GM13977 (cell line): ENCODE data around the gene GNG8.

Experiments
- DNase-seq: peaks from one replicate; pipeline ENCODE4 v3.0.0; 2012; ENCODE audit warnings: low spot score
- in situ Hi-C: fragments of 300-500 bp; cut with MboI; formaldehyde crosslinking; loops from one replicate; pipeline ENCODE4 v1.12.0; 2022; ENCODE audit warnings: low sequenced_read_pairs, low pct_unique_long_range_greater_than_20kb, mixed read lengths, inconsistent platforms; ENCODE audit not compliant: unreplicated experiment
- TF ChIP-seq, protein P1 (sequence below): IDR thresholded peaks from 2 replicates; pipeline ENCODE4 v1.5.1; 2012; ENCODE audit warnings: mild to moderate bottlenecking, control low read depth; ENCODE audit not compliant: insufficient read depth; ENCODE audit errors: extremely low read depth, missing control alignments

GNG8 gene

DNA sequence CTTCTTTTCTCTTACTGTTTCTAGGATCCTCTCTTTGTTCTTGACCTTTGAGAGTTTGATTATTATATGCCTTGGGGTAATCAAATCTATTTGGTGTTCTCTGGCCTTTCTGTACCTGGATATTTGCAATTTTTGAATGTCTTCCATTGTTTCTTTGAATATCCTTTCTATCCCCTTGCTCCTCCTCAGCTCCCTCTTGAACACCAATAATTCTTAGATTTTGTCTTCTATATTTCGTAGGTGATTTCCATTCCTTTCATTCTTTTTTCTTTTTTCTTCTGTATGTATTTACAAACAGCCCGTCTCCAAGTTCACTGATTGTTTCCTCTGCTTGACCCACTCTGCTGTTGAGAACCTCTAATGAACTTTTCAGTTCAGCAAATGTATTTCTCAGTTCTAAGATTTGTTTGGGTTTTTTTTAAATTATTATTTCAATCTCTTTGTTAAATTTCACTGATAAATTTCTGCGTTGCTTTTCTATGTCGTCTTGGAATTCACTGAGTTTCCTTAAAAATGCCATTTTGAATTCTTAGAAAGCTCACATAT is 37.6 kb downstream of the GNG8 start:
- in situ Hi-C loops: no loop called here
- TF ChIP-seq, protein P1, sequence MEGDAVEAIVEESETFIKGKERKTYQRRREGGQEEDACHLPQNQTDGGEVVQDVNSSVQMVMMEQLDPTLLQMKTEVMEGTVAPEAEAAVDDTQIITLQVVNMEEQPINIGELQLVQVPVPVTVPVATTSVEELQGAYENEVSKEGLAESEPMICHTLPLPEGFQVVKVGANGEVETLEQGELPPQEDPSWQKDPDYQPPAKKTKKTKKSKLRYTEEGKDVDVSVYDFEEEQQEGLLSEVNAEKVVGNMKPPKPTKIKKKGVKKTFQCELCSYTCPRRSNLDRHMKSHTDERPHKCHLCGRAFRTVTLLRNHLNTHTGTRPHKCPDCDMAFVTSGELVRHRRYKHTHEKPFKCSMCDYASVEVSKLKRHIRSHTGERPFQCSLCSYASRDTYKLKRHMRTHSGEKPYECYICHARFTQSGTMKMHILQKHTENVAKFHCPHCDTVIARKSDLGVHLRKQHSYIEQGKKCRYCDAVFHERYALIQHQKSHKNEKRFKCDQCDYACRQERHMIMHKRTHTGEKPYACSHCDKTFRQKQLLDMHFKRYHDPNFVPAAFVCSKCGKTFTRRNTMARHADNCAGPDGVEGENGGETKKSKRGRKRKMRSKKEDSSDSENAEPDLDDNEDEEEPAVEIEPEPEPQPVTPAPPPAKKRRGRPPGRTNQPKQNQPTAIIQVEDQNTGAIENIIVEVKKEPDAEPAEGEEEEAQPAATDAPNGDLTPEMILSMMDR: no peak
- DNase-seq: no peak

DNA sequence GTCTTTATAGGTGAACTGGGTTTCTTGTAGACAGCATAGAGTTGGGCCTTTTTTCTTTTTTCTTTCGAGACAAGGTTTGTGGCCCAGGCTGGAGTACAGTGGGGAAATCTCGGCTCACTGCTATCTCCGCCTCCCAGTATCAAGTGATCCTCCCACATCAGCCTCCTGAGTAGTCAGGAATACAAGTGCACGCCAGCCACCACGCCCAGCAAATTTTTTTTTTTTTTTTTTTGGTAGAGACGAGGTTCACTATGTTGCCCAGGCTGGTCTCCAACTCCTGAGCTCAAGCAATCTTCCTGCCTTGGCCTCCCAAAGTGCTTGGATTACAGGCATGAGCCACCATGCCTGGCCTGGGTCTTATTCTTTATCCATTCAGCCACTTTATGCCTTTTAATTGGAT is 40.0 kb downstream of the GNG8 start:
- in situ Hi-C loops: no loop called here
- DNase-seq: no peak
- TF ChIP-seq, protein P1: no peak

DNA sequence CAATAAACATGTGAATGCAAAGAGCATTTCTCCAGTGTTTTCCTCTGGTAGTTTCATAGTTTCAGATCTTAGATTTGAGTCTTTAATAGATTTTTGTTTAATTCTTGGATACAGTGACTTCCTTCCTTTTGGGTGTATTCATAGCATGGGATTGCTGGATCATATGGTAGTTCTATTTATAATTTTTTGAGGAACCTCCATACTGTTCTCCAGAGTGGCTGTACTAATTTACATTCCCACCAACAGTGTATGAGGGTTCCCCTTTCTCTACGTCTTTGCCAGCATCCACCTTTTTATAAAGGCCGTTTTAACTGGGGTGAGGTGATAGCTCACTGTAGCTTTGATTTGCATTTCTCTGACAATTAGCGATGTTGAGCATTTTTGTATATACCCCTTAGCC is 44.1 kb downstream of the GNG8 start:
- TF ChIP-seq, protein P1: no peak
- in situ Hi-C loops: no loop called here

DNA sequence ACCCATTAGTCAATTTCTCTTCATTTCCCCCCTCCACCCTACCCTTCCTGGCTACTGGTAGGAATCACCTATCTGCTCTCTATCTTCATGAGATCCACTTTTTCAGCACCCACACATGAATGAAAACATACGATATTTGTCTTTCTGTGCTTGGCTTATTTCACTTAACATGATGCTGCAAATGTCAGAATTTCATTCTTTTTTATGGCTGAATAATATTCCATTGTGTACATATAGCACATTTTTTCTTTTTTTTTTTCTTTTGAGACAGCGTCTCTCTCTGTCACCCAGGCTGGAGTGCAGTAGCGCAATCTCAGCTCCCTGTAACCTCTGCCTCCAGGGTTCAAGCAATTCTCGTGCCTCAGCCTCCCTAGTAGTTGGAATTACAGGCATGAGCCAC is 44.7 kb downstream of the GNG8 start:
- TF ChIP-seq, protein P1: no peak
- in situ Hi-C loops: no loop called here
- DNase-seq: no peak

More for the DNA sequence above, 44.1 kb downstream of the GNG8 start:
- no peak for DNase-seq

DNA sequence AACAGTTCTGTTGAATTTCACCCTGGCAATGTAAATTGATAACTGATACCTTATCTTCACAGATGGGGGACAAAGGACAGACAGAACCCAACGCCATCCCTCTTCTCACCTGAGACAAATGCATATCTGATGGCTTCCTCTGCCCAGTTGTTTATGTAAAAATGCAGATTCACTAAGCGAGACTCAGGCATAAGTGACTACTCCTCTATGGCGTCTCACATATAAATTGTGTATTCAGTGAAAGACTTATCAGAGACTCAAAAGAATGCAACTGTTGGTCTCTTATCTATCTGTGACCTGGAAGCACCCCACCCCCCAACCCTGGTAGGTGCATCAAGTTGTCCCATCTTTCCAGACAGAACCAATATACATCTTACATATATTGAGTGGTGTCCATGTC is 48.1 kb downstream of the GNG8 start:
- in situ Hi-C loops: no loop called here
- TF ChIP-seq, protein P1: no peak

DNA sequence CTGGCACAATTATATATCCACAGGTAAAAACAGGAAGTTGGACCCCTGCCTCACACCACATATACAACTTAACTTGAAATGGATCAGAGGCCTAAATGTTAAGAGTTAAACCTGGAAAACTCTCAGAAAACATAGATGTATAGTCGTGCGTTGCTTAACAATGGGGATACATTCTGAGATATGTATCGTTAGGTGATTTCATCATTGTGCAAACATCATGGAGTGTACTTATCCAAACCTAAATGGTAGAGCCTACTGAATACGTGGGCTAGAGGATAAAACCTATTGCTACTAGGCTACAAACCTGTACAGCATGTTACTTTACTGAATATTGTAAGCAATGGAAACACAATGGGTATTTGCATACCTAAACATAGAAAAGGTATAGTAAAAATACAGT is 49.7 kb downstream of the GNG8 start:
- in situ Hi-C loops: no loop called here
- TF ChIP-seq, protein P1: no peak
- no peak for DNase-seq

More for the DNA sequence above, 48.1 kb downstream of the GNG8 start:
- DNase-seq: no peak

DNA sequence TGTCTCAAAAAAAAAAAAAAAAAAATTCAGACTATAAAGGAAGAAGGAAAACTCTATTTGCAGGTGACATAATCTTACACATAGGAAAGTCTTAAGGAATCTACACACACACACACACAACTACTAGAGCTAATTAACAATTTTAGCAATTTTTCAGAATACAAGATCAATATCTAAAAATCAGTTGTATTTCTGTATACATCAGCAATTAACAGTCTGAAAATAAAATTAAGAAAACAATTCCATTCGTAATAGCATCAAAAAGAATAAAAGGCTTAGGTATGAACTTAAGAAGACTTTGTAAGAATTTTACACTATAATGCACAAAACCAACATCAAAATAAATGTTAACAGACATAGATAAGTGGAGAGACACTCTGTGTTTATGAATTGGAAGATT is 50.5 kb downstream of the GNG8 start:
- TF ChIP-seq, protein P1: no peak
- no peak for DNase-seq
- in situ Hi-C loops: no loop called here
